Neural progenitor cell (in vitro differentiated cells): ENCODE data around the gene CREBBP.

ENCODE experiments used
- CTCF ChIP-seq: fragments of 200-600 bp; sonication (generic); IDR thresholded peaks from 2 replicates; pipeline ENCODE4 v1.5.1; 2017; ENCODE audit warnings: antibody characterized with exemption, mild to moderate bottlenecking
- EZH2 ChIP-seq: fragments of 200-600 bp; sonication (generic); IDR thresholded peaks from 2 replicates; pipeline ENCODE4 v1.6.1; 2017; ENCODE audit warnings: antibody characterized with exemption, mild to moderate bottlenecking, moderate library complexity
- EZH2phosphoT487 ChIP-seq: fragments of 200-600 bp; sonication (generic); IDR thresholded peaks from 2 replicates; pipeline ENCODE4 v1.6.1; 2017; ENCODE audit warnings: antibody characterized with exemption

- TF ChIP-seq EZH2 (no peak), CTCF (no peak), EZH2phosphoT487 (no peak)
These were observed 6.9 kb downstream of the CREBBP start for GRCh38 chr16:3873482-3874173.
